Thyroid gland (tissue), 4 donors: ENCODE measurements around the gene IL24. TPM values are rescaled to one million over a fixed set of nuclear protein-coding genes. Genes with fewer than 3 reads are reported as not detected.
A peak's percentile ranks its signal among the peaks of the same experiment; 100 is the strongest.

Experiments used
- DNase-seq, 2 donors: peaks; one replicate each; pipeline ENCODE4 v3.0.0-alpha.2; 2019
- H3K27ac ChIP-seq, 3 donors: fragments of 200-600 bp; sonication (generic); 1 replicate in 2 of 3; 2 replicates in 1 of 3; pipeline ENCODE4 v1.5.1; 2016 to 2019; ENCODE audit warnings: mild to moderate bottlenecking in 1 of 3, moderate library complexity in 1 of 3
- H3K27me3 ChIP-seq: fragments of 200-600 bp; sonication (generic); one replicate; pipeline ENCODE4 v1.5.1; 2019
- H3K36me3 ChIP-seq, 2 donors: fragments of 200-600 bp; sonication (generic); one replicate each; pipeline ENCODE4 v1.5.1; 2016 to 2019
- H3K4me1 ChIP-seq, 2 donors: fragments of 200-600 bp; sonication (generic); one replicate each; pipeline ENCODE4 v1.5.1; 2017 to 2019
- H3K4me3 ChIP-seq, 3 donors: fragments of 200-600 bp; sonication (generic); replicated peaks in 1 of 3; 1 replicate in 2 of 3; 2 replicates in 1 of 3; pipeline ENCODE4 v1.5.1; 2016; ENCODE audit warnings: mild to moderate bottlenecking in 1 of 3
- H3K9me3 ChIP-seq: fragments of 200-600 bp; sonication (generic); one replicate; pipeline ENCODE4 v1.5.1; 2017
- POLR2A ChIP-seq, 2 donors: fragments of 450-650 bp; IDR thresholded peaks; one replicate each; pipeline ENCODE4 v1.6.1; 2017; ENCODE audit warnings: antibody characterized with exemption in 2 of 2, mild to moderate bottlenecking in 2 of 2, moderate library complexity in 1 of 2
- WGBS, 2 donors: methylation state at CpG; one replicate each; pipeline ENCODE4 v1.1.5; 2017; 5-methylcytosine and 5-hydroxymethylcytosine counted together
- intact Hi-C: fragments of 100-400 bp; cut with DNase I; formaldehyde crosslinking; loops from one replicate; pipeline ENCODE4 v1.15.1; 2023
- total RNA-seq, 4 donors: library from RNA; depleted of rRNA; stranded (reverse); fragments of >200 nt; gene quantifications; one replicate each; pipeline ENCODE4 v1.2.3, GENCODE V29; 2016
- TF ChIP-seq, protein P1 (sequence below), 6 experiments: fragments of 200-600 bp in 3 of 6; fragments of 450-650 bp in 3 of 6; sonication (generic) in 3 of 6; IDR thresholded peaks; one replicate each; pipeline ENCODE4 v1.5.1; 2016 to 2019; ENCODE audit warnings: antibody characterized with exemption in 6 of 6, mild to moderate bottlenecking in 2 of 6, inconsistent platforms in 1 of 6, moderate library complexity in 1 of 6

The IL24 gene
- total RNA-seq, 4 donors from 2014 or later, result not detected

GRCh38 chr1:206951318-206952100 lies 54.3 kb downstream of the IL24 start:
- peak; percentile 16 for DNase-seq
- 80 to 81% methylated on average over 4 of the region's 4 CpGs for WGBS, 2 donors
- Histone ChIP-seq H3K4me3 (no peak overlapping the region), H3K27ac (no peak overlapping the region), H3K27me3 (no peaks in the 10 kb centered on the region), H3K9me3 (no peaks in the 10 kb centered on the region), H3K4me1 (peaks cover 10 to 19% of the 10 kb centered on the region in 2 donors), H3K36me3 (no peaks in the 10 kb centered on the region)
- intact Hi-C loops, result no loop called here
- TF ChIP-seq, protein P1, sequence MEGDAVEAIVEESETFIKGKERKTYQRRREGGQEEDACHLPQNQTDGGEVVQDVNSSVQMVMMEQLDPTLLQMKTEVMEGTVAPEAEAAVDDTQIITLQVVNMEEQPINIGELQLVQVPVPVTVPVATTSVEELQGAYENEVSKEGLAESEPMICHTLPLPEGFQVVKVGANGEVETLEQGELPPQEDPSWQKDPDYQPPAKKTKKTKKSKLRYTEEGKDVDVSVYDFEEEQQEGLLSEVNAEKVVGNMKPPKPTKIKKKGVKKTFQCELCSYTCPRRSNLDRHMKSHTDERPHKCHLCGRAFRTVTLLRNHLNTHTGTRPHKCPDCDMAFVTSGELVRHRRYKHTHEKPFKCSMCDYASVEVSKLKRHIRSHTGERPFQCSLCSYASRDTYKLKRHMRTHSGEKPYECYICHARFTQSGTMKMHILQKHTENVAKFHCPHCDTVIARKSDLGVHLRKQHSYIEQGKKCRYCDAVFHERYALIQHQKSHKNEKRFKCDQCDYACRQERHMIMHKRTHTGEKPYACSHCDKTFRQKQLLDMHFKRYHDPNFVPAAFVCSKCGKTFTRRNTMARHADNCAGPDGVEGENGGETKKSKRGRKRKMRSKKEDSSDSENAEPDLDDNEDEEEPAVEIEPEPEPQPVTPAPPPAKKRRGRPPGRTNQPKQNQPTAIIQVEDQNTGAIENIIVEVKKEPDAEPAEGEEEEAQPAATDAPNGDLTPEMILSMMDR (IDR thresholded peaks at IDR 0.05), result no peak
- TF ChIP-seq POLR2A (IDR thresholded peaks at IDR 0.05), result no peak

- Histone ChIP-seq H3K4me3 (no peak overlapping the region), H3K9me3 (no peaks in the 10 kb centered on the region), H3K27me3 (no peaks in the 10 kb centered on the region), H3K27ac (no peak overlapping the region), H3K4me1 (peaks cover 10 to 19% of the 10 kb centered on the region in 2 donors), H3K36me3 (no peaks in the 10 kb centered on the region)
- intact Hi-C loops, result no loop called here
- WGBS, 2 donors, result 70 to 81% methylated on average over 4 of the region's 4 CpGs
- no peak for DNase-seq
- TF ChIP-seq POLR2A (IDR thresholded peaks at IDR 0.05), result no peak
- TF ChIP-seq, protein P1 (IDR thresholded peaks at IDR 0.05), result no peak
Measured at GRCh38 chr1:206952171-206952570, 54.9 kb downstream of the IL24 start.

DNA sequence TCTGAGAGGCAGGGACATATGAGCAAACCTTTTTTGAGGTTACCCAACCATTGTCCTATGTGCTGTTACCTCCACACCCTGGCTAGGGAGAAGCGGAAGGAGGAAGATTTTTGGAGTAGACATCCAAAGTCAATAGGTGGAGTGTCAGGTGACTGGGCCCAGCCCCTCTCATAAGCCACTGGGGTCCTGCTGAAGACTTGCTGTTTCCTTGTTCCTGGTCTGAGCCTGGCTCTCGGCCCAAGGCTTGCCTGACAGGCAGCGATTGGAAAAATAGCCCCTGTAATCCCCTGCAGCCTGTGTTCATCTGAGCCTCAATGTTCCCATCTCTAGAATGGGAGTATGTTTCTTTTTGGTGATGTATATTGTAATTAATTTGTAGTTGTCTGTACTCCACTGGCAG lies 55.9 kb downstream of the IL24 start:
- Histone ChIP-seq H3K9me3 (no peaks in the 10 kb centered on the region), H3K36me3 (no peaks in the 10 kb centered on the region), H3K4me1 (peaks cover 10 to 19% of the 10 kb centered on the region in 2 donors), H3K4me3 (no peak overlapping the region), H3K27me3 (no peaks in the 10 kb centered on the region), H3K27ac (no peak overlapping the region)
- DNase-seq, result no peak
- TF ChIP-seq, protein P1 (IDR thresholded peaks at IDR 0.05), result no peak
- intact Hi-C loops, result no loop called here
- WGBS, 2 donors, result 87 to 94% methylated on average over 3 of the region's 3 CpGs

- no peak for TF ChIP-seq POLR2A (IDR thresholded peaks at IDR 0.05)
- TF ChIP-seq, protein P1 (IDR thresholded peaks at IDR 0.05), result no peak
- H3K36me3 ChIP-seq, result no peaks in the 10 kb centered on the region
- WGBS, 2 donors, result 97 to 100% methylated on average over 2 of the region's 2 CpGs
- intact Hi-C loops, result no loop called here
- H3K27me3 ChIP-seq, result no peaks in the 10 kb centered on the region
- H3K9me3 ChIP-seq, result no peaks in the 10 kb centered on the region
- H3K4me3 ChIP-seq, result no peak overlapping the region
- no peak overlapping the region for H3K27ac ChIP-seq
- H3K4me1 ChIP-seq, result peaks cover 10 to 19% of the 10 kb centered on the region in 2 donors
- peak; percentile 41 to 43 for DNase-seq
Measured at GRCh38 chr1:206953626-206954025, 56.4 kb downstream of the IL24 start.

Other genes with a start within 250 kb of the IL24 start
- gene MAPKAPK2, start 212.5 kb upstream of the IL24 start, total RNA-seq, result 10 to 100 TPM; 48.5 to 64.0 (median 59.9) TPM
- not detected for gene IL19, start 126.7 kb upstream of the IL24 start, total RNA-seq
- gene IL10, start 124.9 kb upstream of the IL24 start, total RNA-seq, result 1 to 10 TPM in 3 of 4 donors, under 1 TPM in 1; 0.34 to 2.3 (median 1.6) TPM
- not detected for gene IL20, start 31.8 kb upstream of the IL24 start, total RNA-seq
- gene FCMR, start 24.5 kb downstream of the IL24 start, total RNA-seq, result 1 to 10 TPM; 1.2 to 5.2 (median 3.0) TPM
- gene PIGR, start 49.0 kb downstream of the IL24 start, total RNA-seq, result 1 to 10 TPM in 1 of 4 donors, under 1 TPM in 2, not detected in 1; 0.11 to 1.2 (median 0.75) TPM
- not detected for gene FCAMR, start 73.0 kb downstream of the IL24 start, total RNA-seq
- 10 to 100 TPM in 3 of 4 donors, 1 to 10 TPM in 1; 7.1 to 24.6 (median 13.3) TPM for gene C1orf116, start 135.3 kb downstream of the IL24 start, total RNA-seq
- 10 to 100 TPM; 11.6 to 17.7 (median 13.5) TPM for gene YOD1, start 153.8 kb downstream of the IL24 start, total RNA-seq
- 100 to 1,000 TPM in 2 of 4 donors, 10 to 100 TPM in 2; 87.7 to 191 (median 110) TPM for gene PFKFB2, start 155.8 kb downstream of the IL24 start, total RNA-seq
- not detected for gene C4BPB, start 191.4 kb downstream of the IL24 start, total RNA-seq
- not detected for gene C4BPA, start 206.8 kb downstream of the IL24 start, total RNA-seq